ENCODE data around the gene MINAR1.

GRCh38 chr15:79453446-79453845 lies 21.3 kb downstream of the MINAR1 start:
- TF ChIP-seq CTCF (IDR thresholded peaks at IDR 0.05) (no peak), POLR2A (IDR thresholded peaks at IDR 0.05) (no peak)

Data from sigmoid colon (tissue), 3 donors.